Measurements from ENCODE around the gene HES7.
"Not testable (repeated sequence)": the region's sequence is repeated elsewhere in the genome, so short reads cannot be mapped to it uniquely, and the experiment has no call there.

The HES7 gene

GRCh38 chr17:8081876-8082275 is 42.0 kb downstream of the HES7 start:
- no peak overlapping the region for H3K4me3 ChIP-seq (ENCODE audit: low read length)

GRCh38 chr17:8080799-8081219 is 43.1 kb downstream of the HES7 start:
- no peak overlapping the region for H3K4me3 ChIP-seq (ENCODE audit: low read length)
- DNase-seq (ENCODE audit: low read depth, low spot score) = no peak

More at GRCh38 chr17:8081876-8082275, 42.0 kb downstream of the HES7 start:
- no peak for DNase-seq (ENCODE audit: low read depth, low spot score)

GRCh38 chr17:8080208-8080798 is 43.6 kb downstream of the HES7 start:
- DNase-seq (ENCODE audit: low read depth, low spot score) = no peak
- H3K4me3 ChIP-seq (ENCODE audit: low read length) = peak overlapping the region; percentile 66

GRCh38 chr17:8079291-8080207 is 44.4 kb downstream of the HES7 start:
- H3K4me3 ChIP-seq (ENCODE audit: low read length) = peak overlapping the region; percentile 66
- peak; percentile 58 for DNase-seq (ENCODE audit: low read depth, low spot score)

GRCh38 chr17:8077939-8078338 is 46.0 kb downstream of the HES7 start:
- not testable (repeated sequence) for DNase-seq (ENCODE audit: low read depth, low spot score); H3K4me3 ChIP-seq (ENCODE audit: low read length)

GRCh38 chr17:8076502-8077266 is 47.2 kb downstream of the HES7 start:
- no peak for DNase-seq (ENCODE audit: low read depth, low spot score)
- no peak overlapping the region for H3K4me3 ChIP-seq (ENCODE audit: low read length)

GRCh38 chr17:8075574-8076342 is 48.1 kb downstream of the HES7 start:
- no peak for DNase-seq (ENCODE audit: low read depth, low spot score)
- no peak overlapping the region for H3K4me3 ChIP-seq (ENCODE audit: low read length)

- H3K4me3 ChIP-seq (ENCODE audit: low read length) = no peak overlapping the region
- DNase-seq (ENCODE audit: low read depth, low spot score) = no peak
Observed at GRCh38 chr17:8075081-8075480, 48.8 kb downstream of the HES7 start.

- no peak overlapping the region for H3K4me3 ChIP-seq (ENCODE audit: low read length)
- DNase-seq (ENCODE audit: low read depth, low spot score) = no peak
Observed at GRCh38 chr17:8074554-8074953, 49.4 kb downstream of the HES7 start.

- no peak overlapping the region for H3K4me3 ChIP-seq (ENCODE audit: low read length)
- DNase-seq (ENCODE audit: low read depth, low spot score) = peak; percentile 68
Observed at GRCh38 chr17:8073627-8074484, 50.0 kb downstream of the HES7 start.

- DNase-seq (ENCODE audit: low read depth, low spot score) = no peak
- H3K4me3 ChIP-seq (ENCODE audit: low read length) = no peak overlapping the region
Observed at GRCh38 chr17:8072729-8073461, 51.0 kb downstream of the HES7 start.

- no peak overlapping the region for H3K4me3 ChIP-seq (ENCODE audit: low read length)
Observed at GRCh38 chr17:8072341-8072728, 51.6 kb downstream of the HES7 start.

GRCh38 chr17:8071496-8071895 is 52.4 kb downstream of the HES7 start:
- no peak for DNase-seq (ENCODE audit: low read depth, low spot score)
- H3K4me3 ChIP-seq (ENCODE audit: low read length) = no peak overlapping the region

More at GRCh38 chr17:8072341-8072728, 51.6 kb downstream of the HES7 start:
- DNase-seq (ENCODE audit: low read depth, low spot score) = no peak
